ENCODE measurements around the gene TAAR1. TPM values are rescaled to one million over a fixed set of nuclear protein-coding genes. Genes with fewer than 3 reads are reported as not detected.

The TAAR1 gene
- total RNA-seq, 1 donor from 2014 or later, result not detected

GRCh38 chr6:132675002-132675401, 16.0 kb upstream of the TAAR1 start:
- no peak for DNase-seq (ENCODE audit: low read depth)
- H3K4me3 ChIP-seq (ENCODE audit: low read depth, low read length), result no peak overlapping the region
- TF ChIP-seq, protein P1, sequence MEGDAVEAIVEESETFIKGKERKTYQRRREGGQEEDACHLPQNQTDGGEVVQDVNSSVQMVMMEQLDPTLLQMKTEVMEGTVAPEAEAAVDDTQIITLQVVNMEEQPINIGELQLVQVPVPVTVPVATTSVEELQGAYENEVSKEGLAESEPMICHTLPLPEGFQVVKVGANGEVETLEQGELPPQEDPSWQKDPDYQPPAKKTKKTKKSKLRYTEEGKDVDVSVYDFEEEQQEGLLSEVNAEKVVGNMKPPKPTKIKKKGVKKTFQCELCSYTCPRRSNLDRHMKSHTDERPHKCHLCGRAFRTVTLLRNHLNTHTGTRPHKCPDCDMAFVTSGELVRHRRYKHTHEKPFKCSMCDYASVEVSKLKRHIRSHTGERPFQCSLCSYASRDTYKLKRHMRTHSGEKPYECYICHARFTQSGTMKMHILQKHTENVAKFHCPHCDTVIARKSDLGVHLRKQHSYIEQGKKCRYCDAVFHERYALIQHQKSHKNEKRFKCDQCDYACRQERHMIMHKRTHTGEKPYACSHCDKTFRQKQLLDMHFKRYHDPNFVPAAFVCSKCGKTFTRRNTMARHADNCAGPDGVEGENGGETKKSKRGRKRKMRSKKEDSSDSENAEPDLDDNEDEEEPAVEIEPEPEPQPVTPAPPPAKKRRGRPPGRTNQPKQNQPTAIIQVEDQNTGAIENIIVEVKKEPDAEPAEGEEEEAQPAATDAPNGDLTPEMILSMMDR (conservative IDR thresholded peaks at IDR 0.05; ENCODE audit: low read depth, low read length), result no peak

GRCh38 chr6:132673376-132674094, 14.6 kb upstream of the TAAR1 start:
- DNase-seq (ENCODE audit: low read depth), result no peak
- TF ChIP-seq, protein P1 (conservative IDR thresholded peaks at IDR 0.05; ENCODE audit: low read depth, low read length), result no peak
- no peak overlapping the region for H3K4me3 ChIP-seq (ENCODE audit: low read depth, low read length)

DNA sequence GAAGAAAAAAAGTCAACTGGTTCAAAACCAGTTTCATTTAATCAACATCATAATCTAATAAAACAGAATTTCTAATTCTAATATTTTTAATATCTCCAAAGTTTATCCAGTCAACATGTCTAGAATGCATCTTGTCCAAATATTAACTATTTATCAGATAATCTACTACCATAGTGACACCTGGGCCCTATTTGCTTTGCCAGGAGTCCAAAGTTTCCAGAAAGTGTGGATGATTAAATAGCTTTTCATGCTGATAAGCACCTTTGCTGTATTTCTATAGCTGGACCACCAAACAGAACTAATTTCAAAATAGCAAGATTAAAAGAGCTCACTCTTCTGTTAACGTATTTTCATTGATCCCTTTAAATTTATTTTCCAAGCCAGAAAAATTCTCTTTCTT, 12.3 kb upstream of the TAAR1 start:
- TF ChIP-seq, protein P1 (conservative IDR thresholded peaks at IDR 0.05; ENCODE audit: low read depth, low read length), result no peak
- no peak overlapping the region for H3K4me3 ChIP-seq (ENCODE audit: low read depth, low read length)

DNA sequence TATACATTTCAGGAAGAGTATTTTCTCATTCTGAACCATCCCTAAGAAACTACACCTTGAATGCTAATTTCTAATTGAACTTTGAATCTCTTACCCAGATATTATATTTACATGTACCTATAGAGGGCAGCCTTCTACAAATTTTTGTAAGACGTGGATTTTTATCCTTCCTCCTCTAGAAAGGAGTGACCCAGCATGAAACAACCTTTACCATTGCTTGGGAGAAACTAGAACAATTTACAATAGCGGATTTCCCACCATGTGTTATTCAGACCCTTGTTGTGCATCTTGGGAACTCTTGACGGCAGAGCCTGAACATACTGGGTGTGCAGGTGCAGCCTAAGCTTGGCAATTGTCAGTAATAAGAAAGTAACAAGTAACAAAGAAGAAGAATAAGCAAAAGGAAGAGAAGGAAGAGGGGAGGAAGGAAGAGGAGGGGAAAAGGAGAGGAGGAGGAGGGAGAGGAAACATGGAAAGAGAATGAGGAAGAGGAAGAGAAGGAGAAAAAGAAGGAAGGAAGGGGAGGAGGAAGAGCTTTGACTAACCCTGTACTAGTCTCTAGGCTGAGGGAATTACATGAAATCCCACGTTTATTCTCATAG, 10.8 kb upstream of the TAAR1 start:
- TF ChIP-seq, protein P1 (conservative IDR thresholded peaks at IDR 0.05; ENCODE audit: low read depth, low read length), result peak; percentile 59
- H3K4me3 ChIP-seq (ENCODE audit: low read depth, low read length), result peak overlapping the region; percentile 11
- DNase-seq (ENCODE audit: low read depth), result no peak

More for the DNA sequence above, 12.3 kb upstream of the TAAR1 start:
- DNase-seq (ENCODE audit: low read depth), result no peak

- H3K4me3 ChIP-seq (ENCODE audit: low read depth, low read length), result no peak overlapping the region
- TF ChIP-seq, protein P1 (conservative IDR thresholded peaks at IDR 0.05; ENCODE audit: low read depth, low read length), result no peak
- DNase-seq (ENCODE audit: low read depth), result no peak
These were observed 7.1 kb upstream of the TAAR1 start for GRCh38 chr6:132666118-132666517.

- DNase-seq (ENCODE audit: low read depth), result no peak
- TF ChIP-seq, protein P1 (conservative IDR thresholded peaks at IDR 0.05; ENCODE audit: low read depth, low read length), result no peak
- no peak overlapping the region for H3K4me3 ChIP-seq (ENCODE audit: low read depth, low read length)
These were observed 5.5 kb upstream of the TAAR1 start for GRCh38 chr6:132664309-132665034.
